Measurements from ENCODE around the gene CSH1.
A peak's percentile ranks its signal among the peaks of the same experiment; 100 is the strongest.
"Not testable (repeated sequence)": the region's sequence is repeated elsewhere in the genome, so short reads cannot be mapped to it uniquely, and the experiment has no call there.

CSH1 gene

DNA sequence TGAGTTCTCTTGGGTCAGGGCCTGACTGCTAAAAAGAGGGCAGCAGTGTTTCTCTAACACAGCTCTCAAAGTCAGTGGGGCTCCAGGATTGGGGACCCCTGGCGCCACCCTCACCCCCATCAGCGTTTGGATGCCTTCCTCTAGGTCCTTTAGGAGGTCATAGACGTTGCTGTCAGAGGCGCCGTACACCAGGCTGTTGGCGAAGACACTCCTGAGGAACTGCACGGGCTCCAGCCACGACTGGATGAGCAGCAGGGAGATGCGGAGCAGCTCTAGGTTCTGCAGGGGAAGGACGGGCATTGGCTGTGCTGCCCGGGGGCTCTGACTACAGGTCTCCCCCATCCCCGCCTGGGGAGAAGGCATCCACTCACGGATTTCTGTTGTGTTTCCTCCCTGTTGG is 21.3 kb upstream of the CSH1 start:
- H3K27me3 ChIP-seq (replicated peaks), result peaks cover 3% of the 10 kb centered on the region
- no peak overlapping the region for H3K27ac ChIP-seq
- no peak overlapping the region for H3K4me3 ChIP-seq (ENCODE audit: low read depth, low read length)
- TF ChIP-seq, protein P1, sequence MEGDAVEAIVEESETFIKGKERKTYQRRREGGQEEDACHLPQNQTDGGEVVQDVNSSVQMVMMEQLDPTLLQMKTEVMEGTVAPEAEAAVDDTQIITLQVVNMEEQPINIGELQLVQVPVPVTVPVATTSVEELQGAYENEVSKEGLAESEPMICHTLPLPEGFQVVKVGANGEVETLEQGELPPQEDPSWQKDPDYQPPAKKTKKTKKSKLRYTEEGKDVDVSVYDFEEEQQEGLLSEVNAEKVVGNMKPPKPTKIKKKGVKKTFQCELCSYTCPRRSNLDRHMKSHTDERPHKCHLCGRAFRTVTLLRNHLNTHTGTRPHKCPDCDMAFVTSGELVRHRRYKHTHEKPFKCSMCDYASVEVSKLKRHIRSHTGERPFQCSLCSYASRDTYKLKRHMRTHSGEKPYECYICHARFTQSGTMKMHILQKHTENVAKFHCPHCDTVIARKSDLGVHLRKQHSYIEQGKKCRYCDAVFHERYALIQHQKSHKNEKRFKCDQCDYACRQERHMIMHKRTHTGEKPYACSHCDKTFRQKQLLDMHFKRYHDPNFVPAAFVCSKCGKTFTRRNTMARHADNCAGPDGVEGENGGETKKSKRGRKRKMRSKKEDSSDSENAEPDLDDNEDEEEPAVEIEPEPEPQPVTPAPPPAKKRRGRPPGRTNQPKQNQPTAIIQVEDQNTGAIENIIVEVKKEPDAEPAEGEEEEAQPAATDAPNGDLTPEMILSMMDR (IDR thresholded peaks at IDR 0.05; ENCODE audit: low read depth, low read length, missing control alignments), result no peak
- no peak for DNase-seq
- no peaks in the 10 kb centered on the region for H3K36me3 ChIP-seq (replicated peaks)
- in situ Hi-C loops (cut with HindIII; ENCODE audit: low pct_ligation_motif_present, low sequenced_read_pairs), result no loop called here

DNA sequence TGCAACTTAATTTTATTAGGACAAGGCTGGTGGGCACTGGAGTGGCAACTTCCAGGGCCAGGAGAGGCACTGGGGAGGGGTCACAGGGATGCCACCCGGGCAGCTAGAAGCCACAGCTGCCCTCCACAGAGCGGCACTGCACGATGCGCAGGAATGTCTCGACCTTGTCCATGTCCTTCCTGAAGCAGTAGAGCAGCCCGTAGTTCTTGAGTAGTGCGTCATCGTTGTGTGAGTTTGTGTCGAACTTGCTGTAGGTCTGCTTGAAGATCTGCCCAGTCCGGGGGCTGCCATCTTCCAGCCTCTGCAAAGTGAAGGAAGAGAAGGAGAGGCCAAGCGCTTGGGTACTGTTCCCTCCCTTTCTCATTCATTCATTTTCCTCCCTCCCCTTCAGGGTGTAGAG is 20.8 kb upstream of the CSH1 start:
- H3K27me3 ChIP-seq (replicated peaks); DNase-seq; in situ Hi-C loops (cut with HindIII; ENCODE audit: low pct_ligation_motif_present, low sequenced_read_pairs); H3K27ac ChIP-seq; H3K36me3 ChIP-seq (replicated peaks); H3K4me3 ChIP-seq (ENCODE audit: low read depth, low read length): not testable (repeated sequence)

DNA sequence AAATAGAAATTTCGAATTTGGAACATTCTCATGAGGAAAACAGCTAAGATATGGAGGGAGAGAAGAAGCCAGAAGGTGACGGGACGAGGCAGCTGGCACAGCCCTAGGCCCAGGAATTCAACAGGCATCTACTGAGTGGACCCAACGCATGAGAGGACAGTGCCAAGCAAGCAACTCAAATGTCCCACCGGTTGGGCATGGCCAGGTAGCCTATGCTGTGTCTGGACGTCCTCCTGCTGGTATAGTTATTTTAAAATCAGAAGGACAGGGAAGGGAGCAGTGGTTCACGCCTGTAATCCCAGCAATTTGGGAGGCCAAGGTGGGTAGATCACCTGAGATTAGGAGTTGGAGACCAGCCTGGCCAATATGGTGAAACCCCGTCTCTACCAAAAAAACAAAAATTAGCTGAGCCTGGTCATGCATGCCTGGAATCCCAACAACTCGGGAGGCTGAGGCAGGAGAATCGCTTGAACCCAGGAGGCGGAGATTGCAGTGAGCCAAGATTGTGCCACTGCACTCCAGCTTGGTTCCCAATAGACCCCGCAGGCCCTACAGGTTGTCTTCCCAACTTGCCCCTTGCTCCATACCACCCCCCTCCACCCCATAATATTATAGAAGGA is 20.3 kb upstream of the CSH1 start:
- Histone ChIP-seq H3K4me3 (ENCODE audit: low read depth, low read length) (no peak overlapping the region), H3K27me3 (replicated peaks) (peaks cover 3% of the 10 kb centered on the region), H3K36me3 (replicated peaks) (no peaks in the 10 kb centered on the region), H3K27ac (no peak overlapping the region)
- TF ChIP-seq, protein P1 (IDR thresholded peaks at IDR 0.05; ENCODE audit: low read depth, low read length, missing control alignments), result no peak
- in situ Hi-C loops (cut with HindIII; ENCODE audit: low pct_ligation_motif_present, low sequenced_read_pairs), result no loop called here
- DNase-seq, result no peak

DNA sequence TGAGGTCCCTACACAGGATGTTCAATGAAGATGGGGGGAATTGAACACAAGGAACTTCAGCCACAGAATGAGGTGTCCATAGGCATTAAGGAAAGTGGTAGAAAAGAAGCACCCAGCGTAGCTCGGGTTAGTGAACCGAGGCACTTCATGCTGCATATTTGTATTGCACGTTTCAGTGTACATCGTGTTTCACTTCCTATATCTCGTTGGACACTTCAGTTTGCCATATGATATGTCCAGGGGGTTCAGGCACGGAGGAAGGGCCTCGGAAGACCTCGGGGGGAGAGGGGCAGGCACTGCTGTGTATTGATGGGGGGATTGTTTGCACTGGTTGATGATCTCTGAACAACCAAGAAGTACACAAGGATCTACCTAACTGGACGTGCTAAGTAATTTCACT is 19.4 kb upstream of the CSH1 start:
- H3K4me3 ChIP-seq (ENCODE audit: low read depth, low read length); DNase-seq; H3K36me3 ChIP-seq (replicated peaks); in situ Hi-C loops (cut with HindIII; ENCODE audit: low pct_ligation_motif_present, low sequenced_read_pairs); H3K27ac ChIP-seq; H3K27me3 ChIP-seq (replicated peaks): not testable (repeated sequence)

DNA sequence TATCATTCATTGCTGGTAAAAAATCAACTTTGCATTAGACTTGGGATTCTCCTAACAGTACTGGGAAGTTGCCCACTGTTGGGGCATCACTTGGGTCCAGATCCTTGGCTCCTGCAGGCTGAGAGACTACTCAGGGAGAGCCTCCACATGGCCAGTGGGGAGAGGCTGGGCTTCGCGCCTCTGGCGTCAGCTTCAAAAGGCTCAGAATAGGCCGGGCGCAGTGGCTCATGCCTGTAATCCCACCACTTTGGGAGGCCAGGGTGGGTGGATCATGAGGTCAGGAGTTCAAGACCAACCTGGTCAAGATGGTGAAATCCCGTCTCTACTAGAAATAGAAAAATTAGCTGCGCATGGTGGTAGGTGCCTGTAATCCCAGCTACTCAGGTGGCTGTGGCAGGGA is 18.1 kb upstream of the CSH1 start:
- in situ Hi-C loops (cut with HindIII; ENCODE audit: low pct_ligation_motif_present, low sequenced_read_pairs), result no loop called here
- no peak overlapping the region for H3K27ac ChIP-seq
- DNase-seq, result no peak
- H3K4me3 ChIP-seq (ENCODE audit: low read depth, low read length), result no peak overlapping the region
- H3K36me3 ChIP-seq (replicated peaks), result no peaks in the 10 kb centered on the region
- peaks cover 9% of the 10 kb centered on the region for H3K27me3 ChIP-seq (replicated peaks)
- TF ChIP-seq, protein P1 (IDR thresholded peaks at IDR 0.05; ENCODE audit: low read depth, low read length, missing control alignments), result no peak

DNA sequence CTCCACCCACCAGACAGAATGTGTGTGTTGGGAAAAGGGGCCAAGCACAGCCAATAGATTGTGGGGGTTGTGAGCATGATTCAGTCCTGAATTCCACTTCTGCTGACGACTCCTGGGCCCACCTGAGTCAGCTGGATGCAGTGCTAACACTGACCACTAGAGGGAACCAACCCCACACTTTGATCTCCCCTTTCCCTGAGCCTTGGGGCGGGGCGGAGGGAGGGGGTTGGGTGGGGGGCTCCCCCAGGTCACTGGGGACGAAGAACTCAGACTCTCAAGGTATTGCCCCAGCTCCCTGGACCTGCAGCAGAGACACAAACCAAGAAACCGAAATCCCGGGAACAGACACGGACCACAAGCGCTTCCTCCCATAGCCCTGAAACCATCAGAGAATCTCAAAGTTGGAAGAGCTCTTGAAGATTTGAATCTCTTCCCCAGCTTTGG is 15.3 kb upstream of the CSH1 start:
- no peak overlapping the region for H3K27ac ChIP-seq
- in situ Hi-C loops (cut with HindIII; ENCODE audit: low pct_ligation_motif_present, low sequenced_read_pairs), result no loop called here
- no peaks in the 10 kb centered on the region for H3K36me3 ChIP-seq (replicated peaks)
- no peak overlapping the region for H3K4me3 ChIP-seq (ENCODE audit: low read depth, low read length)
- DNase-seq, result peak; percentile 24
- peaks cover 6% of the 10 kb centered on the region for H3K27me3 ChIP-seq (replicated peaks)
- TF ChIP-seq, protein P1 (IDR thresholded peaks at IDR 0.05; ENCODE audit: low read depth, low read length, missing control alignments), result peak; percentile 76

DNA sequence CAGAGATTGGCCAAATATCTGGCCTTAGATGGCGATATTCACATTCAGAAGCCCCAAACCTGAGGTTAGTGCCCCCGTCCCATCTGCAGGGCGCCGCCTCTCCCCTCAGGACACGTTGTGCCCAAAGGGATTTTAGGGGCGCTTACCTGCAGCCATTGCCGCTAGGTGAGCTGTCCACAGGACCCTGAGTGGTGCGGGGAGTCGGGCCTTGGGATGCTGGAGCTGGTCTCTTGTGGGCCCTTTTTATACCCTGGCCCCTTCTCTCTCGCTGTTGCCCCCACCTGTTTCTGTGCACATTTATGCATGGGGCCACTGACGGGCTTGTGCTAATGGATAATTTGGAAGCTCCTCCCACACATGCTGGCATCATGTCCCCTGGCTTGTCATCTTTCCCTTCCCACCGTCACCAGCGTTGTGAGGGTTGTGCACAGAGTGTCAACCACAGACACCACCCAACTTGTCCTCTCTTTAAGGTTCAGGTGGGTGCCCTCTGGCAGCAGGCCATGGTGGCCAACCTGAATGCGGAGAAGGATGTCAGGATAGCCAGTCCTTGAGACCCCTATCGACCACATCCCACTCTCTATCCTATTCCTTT is 14.8 kb upstream of the CSH1 start, which contains the start of gene CSHL1:
CSHL1 (minus strand) TSS at position 218 of the 595 bp plus-strand sequence; CDS start at position 156, 62 bp downstream.
- in situ Hi-C loops (cut with HindIII; ENCODE audit: low pct_ligation_motif_present, low sequenced_read_pairs), result no loop called here
- H3K36me3 ChIP-seq (replicated peaks), result no peaks in the 10 kb centered on the region
- no peak within 1 kb of the TSS for H3K27ac ChIP-seq
- no peak within 1 kb of the TSS for H3K4me3 ChIP-seq (ENCODE audit: low read depth, low read length)
- H3K27me3 ChIP-seq (replicated peaks), result peaks cover 6% of the 10 kb centered on the region
- no peak for DNase-seq
- TF ChIP-seq, protein P1 (IDR thresholded peaks at IDR 0.05; ENCODE audit: low read depth, low read length, missing control alignments), result no peak

Measured in brain microvascular endothelial cell (primary cell).